GM19324 (cell line): ENCODE measurements around the gene RHOBTB1.
"Not testable (repeated sequence)": the region's sequence is repeated elsewhere in the genome, so short reads cannot be mapped to it uniquely, and the experiment has no call there.

ENCODE experiments used
- ATAC-seq: cut with Tn5 transposase; IDR thresholded peaks from one replicate; pipeline ENCODE4 v1.9.1; 2021; ENCODE audit warnings: mild to moderate bottlenecking, moderate library complexity; ENCODE audit not compliant: unreplicated experiment, low FRiP score

The RHOBTB1 gene

GRCh38 chr10:60910543-60910942 lies 33.4 kb downstream of the RHOBTB1 start:
- peak; percentile 75 for ATAC-seq

DNA sequence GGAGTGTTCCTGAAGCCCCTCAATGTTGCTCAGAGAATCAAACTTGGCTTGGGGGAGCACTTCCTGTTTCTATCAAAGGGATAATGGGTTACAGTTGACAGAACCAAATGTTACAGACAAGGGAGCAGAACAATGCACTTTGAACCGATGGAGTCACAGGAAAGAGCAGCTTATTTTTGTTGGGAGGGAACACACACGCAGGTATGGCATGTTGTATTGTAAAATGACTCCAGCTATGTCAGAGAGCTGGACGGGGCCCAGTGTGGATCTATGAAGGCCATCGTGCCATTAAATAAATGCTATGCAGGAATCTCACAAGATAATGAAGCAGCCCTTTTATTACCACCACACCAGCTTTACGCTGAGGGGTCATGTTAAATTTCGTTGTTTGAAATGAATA lies 35.1 kb downstream of the RHOBTB1 start:
- ATAC-seq = no peak

DNA sequence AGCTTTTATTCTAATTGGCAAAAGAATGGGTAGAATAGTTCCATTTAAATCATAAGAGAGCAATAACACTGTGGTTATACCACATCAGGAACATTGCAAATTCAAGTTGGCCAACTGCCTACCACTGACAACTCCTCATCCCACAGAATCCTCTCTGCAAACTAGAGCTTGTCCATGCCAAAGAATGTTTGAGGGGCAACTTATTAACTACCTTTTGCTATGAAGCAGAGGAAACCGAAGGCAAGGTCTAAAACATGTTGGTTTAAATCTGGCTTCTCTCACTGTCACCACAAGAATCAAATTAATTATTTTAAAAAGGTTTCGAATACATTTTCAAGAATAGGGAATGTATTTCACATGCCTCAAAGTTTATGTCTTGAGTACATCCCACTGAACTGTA lies 36.0 kb downstream of the RHOBTB1 start:
- ATAC-seq = no peak

GRCh38 chr10:60907236-60907635 lies 36.7 kb downstream of the RHOBTB1 start:
- no peak for ATAC-seq

DNA sequence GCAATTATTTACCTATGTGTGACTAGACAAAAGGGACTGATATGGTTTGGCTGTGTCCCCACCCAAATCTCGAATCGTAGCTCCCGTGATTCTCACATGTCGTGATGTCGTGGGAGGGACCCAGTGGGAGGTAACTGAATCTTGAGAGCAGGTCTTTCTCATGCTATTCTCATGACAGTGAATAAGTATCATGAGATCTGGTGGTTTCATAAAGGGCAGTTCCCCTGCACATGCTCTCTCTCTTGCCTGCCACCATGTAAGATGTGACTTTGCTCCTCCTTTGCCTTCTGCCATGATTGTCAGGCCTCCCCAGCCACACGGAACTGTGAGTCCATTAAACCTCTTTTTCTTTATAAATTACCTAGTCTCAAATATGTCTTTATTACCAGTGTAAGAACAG lies 37.2 kb downstream of the RHOBTB1 start:
- ATAC-seq = not testable (repeated sequence)

- no peak for ATAC-seq
Measured at GRCh38 chr10:60906411-60906810, 37.6 kb downstream of the RHOBTB1 start.

DNA sequence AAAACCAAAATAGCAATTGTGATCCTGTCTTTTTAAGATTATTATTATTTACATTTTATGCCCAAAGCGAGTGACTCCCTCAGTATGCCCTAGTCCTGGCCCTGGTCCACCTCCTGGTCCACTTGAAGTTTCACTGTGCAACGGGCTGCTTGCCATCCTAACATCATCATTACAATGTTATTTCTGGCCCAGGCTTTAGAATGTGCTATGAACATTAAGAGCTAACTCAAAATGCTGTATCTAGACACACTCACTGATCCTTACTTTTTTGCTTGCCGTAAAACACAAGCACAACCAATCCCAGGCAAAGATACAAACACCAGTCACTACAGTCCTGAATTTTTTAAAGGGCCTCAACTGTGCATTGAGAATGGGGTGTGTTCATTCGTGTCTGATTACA lies 38.4 kb downstream of the RHOBTB1 start:
- ATAC-seq = no peak

DNA sequence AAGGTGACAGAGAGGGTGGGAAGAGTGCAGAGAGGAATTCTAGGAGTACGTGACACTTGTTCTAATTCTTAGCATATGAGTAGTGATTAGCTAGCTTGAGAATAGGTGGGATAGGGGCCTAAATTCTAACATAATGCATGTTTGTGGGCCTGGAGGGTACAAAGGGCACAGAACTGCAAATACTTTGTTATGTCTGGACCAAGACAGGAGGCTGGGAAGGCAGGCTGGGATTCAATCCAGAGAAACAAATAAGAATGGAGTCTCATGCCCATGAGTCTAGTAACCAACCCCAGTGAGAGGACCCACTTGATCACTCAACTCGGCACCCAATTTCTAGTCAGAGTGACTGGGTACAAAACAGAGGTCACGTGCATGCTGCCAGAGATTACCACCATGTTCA lies 40.9 kb downstream of the RHOBTB1 start:
- no peak for ATAC-seq

DNA sequence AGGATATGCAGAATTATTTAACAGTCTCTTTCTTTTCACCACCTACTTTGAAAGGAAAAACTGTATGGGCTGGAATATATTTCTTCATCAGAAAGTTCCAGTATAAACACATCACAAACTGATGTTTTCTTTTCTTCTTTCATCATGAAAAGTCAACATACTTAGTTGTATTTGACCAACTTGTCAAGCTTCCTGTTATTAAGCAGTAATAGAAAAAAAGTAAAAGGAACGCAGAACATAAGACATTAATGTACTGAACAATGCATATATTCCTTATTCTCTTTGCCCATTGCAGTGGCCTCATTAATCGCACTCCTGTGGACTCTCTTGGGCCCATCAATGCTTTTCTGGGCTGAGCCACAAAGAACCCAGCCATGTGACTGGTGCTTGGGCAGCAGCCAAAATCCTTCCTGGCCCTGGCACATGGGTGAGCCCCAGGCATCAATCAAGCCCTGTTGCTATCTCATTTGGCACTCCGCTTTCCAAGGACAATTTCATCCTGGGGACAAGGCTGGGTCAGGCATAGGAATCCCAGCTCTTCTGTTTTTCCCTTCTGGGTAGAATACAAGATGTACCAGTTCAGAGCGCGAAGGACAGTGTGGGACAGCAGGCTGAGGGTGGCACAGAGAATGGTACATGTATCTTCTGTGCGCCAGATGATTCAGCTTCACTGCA lies 42.3 kb downstream of the RHOBTB1 start:
- no peak for ATAC-seq

DNA sequence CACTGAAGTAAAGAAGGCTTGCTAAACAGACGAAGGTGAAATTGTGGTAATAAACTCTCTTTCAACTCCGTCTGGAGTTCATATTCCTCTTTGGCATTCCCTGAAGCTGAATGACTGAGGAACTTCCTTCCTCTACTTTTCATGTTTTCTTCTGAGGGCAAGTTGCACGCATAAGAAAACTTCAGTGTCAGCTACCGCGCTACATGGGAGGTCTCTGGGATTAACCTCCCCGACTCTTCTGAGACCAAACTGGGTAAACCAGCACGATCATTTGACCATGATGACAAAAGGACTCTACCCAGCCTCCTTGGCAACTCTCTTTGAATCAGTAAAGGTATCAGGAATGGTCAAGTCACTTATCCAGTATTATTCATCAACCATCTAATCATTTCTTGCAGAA lies 44.7 kb downstream of the RHOBTB1 start:
- ATAC-seq = no peak

- ATAC-seq = no peak
Measured at GRCh38 chr10:60898321-60898720, 45.7 kb downstream of the RHOBTB1 start.

- ATAC-seq = no peak
Measured at GRCh38 chr10:60896810-60897209, 47.2 kb downstream of the RHOBTB1 start.

- ATAC-seq = no peak
Measured at GRCh38 chr10:60896033-60896432, 48.0 kb downstream of the RHOBTB1 start.

- ATAC-seq = no peak
Measured at GRCh38 chr10:60894786-60895185, 49.2 kb downstream of the RHOBTB1 start.

DNA sequence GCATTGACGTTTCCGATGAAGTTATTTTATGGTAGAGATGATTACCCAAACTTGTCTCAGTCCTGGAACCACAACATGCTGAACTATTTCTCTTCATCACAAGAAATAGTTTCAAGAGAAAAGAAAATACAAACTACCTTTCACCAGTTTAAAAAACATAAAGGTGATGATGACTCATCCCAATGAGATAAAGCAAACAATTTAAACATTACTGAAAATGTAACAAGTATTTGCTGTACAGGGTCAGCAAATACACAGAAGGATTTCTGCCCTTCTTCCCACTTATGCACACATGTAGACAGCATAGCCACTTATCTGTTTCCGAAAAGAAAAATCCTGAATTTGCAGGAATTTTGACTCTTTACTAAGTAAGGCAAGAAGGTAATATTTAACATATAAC lies 50.8 kb downstream of the RHOBTB1 start:
- no peak for ATAC-seq

- no peak for ATAC-seq
Measured at GRCh38 chr10:60892571-60892970, 51.4 kb downstream of the RHOBTB1 start.

DNA sequence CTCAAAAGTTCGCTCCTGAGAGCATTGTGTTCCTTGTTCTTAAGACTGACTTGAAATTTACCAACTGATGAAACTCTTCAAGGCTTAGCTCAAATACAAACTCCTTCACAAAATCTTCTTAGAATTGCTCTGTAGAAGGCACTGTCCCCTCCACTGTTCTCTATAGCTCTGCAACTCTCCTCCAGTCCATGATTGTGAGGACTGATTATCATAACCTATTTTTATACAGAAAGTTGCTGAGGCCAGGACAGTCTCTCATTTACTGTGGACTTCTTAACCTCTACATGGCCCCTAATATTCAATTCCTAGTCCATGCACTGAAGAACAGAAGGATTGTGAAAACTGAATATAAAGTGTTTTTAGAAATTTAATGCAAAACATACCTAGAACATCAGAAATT lies 53.2 kb downstream of the RHOBTB1 start:
- no peak for ATAC-seq

DNA sequence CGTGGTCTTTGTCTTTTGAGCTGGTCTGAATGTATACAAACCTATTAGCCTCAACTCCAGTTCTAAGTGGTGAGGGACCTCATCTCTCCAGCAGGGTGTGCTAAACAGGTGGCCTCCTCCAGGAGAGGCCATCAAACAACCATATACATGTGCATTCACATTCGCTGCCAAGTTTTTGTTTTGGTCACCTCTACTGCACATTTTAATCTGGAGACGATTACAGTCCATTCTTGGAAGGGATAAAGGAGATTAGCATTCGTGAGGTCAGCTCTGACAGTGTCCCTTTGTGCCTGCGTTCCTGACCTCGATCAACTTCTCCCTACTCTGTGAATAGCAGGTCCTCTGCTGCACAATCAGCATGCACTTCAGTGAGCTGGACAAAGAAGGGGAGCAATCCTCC lies 60.8 kb downstream of the RHOBTB1 start:
- peak; percentile 68 for ATAC-seq

DNA sequence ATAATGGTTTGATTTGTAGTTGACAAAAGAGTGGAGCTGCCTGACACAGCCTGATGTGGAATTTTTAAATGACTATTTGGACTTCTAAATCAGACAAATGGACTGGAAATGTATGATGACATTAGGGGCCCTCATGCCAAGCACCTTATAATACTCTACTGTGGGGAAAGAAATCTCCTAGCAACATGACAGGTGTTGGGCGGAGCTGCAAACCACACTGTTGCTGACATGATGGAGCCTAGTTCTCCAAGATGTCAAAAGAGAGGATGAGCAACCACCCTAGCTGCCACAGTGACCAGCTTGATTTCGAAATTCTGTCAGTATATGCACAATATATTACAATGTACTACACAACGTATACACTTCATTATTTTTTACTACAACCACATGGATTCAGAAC lies 65.8 kb downstream of the RHOBTB1 start:
- no peak for ATAC-seq

GRCh38 chr10:60877777-60878120 lies 66.2 kb downstream of the RHOBTB1 start:
- no peak for ATAC-seq

- no peak for ATAC-seq
Measured at GRCh38 chr10:60877061-60877776, 66.8 kb downstream of the RHOBTB1 start.

DNA sequence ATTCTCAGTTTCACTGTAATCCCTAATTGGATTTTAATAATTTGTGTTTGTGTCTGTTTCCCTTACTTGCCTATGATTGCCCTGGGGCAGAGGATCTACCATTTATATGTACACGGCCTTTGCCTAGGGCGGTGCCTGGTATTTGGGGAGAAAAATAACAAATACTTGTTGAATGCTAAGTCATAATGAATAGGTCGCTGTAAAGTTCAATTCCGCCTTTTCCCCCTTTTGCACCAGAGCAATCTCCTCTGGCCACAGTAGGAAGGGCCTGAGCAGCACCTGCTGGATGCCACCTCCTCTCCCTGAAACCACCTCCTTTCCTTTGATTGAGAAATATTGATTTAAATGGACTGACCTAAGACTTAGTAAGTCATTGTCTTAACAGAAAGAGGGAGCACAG lies 70.2 kb downstream of the RHOBTB1 start:
- ATAC-seq = no peak
